DND-41 (cell line): Measurements from ENCODE around the gene SEC24C.

Source experiments
- EZH2 ChIP-seq: IDR thresholded peaks from 3 replicates; pipeline ENCODE4 v1.6.1; 2012; ENCODE audit warnings: borderline replicate concordance, low read depth, mild to moderate bottlenecking, moderate library complexity, low read length, inconsistent platforms; ENCODE audit not compliant: severe bottlenecking
- TF ChIP-seq, protein P1 (sequence below): IDR thresholded peaks from 2 replicates; pipeline ENCODE4 v1.5.1; 2012; ENCODE audit warnings: borderline replicate concordance, low read length, moderate library complexity, mild to moderate bottlenecking; ENCODE audit not compliant: poor library complexity, severe bottlenecking; ENCODE audit errors: extremely low read depth

DNA sequence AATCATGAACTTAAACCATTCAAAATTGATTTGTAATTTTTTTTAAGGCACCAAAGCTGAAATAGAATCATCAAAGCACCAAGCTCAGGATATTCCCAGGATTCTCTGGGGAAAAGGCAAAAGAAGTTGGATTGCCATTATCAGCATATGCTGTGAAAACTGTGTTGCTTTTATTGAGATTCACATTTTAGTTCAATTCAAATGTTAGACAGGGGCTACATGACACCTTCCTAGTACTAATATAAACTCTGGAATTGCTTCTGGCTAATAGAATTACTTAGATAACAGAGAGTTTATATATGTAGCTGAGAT is 71.5 kb downstream of the SEC24C start:
- TF ChIP-seq, protein P1, sequence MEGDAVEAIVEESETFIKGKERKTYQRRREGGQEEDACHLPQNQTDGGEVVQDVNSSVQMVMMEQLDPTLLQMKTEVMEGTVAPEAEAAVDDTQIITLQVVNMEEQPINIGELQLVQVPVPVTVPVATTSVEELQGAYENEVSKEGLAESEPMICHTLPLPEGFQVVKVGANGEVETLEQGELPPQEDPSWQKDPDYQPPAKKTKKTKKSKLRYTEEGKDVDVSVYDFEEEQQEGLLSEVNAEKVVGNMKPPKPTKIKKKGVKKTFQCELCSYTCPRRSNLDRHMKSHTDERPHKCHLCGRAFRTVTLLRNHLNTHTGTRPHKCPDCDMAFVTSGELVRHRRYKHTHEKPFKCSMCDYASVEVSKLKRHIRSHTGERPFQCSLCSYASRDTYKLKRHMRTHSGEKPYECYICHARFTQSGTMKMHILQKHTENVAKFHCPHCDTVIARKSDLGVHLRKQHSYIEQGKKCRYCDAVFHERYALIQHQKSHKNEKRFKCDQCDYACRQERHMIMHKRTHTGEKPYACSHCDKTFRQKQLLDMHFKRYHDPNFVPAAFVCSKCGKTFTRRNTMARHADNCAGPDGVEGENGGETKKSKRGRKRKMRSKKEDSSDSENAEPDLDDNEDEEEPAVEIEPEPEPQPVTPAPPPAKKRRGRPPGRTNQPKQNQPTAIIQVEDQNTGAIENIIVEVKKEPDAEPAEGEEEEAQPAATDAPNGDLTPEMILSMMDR, result no peak
- no peak for TF ChIP-seq EZH2
